Activated naive CD4-positive, alpha-beta T cell treated with anti-CD3 and anti-CD28 coated beads, Interleukin-2, amount 50 U/mL, for 24 hours (primary cell): ENCODE data around the gene EGLN3.
"Not testable (repeated sequence)": the region's sequence is repeated elsewhere in the genome, so short reads cannot be mapped to it uniquely, and the experiment has no call there.

Source experiments
- H3K27ac Mint-ChIP-seq: one replicate; pipeline ENCODE4 v1.8.0; 2021; ENCODE audit warnings: mild to moderate bottlenecking, mixed read lengths
- H3K27me3 Mint-ChIP-seq: one replicate; pipeline ENCODE4 v1.8.0; 2021; ENCODE audit warnings: mixed read lengths
- H3K36me3 Mint-ChIP-seq: one replicate; pipeline ENCODE4 v1.8.0; 2021; ENCODE audit warnings: mixed read lengths
- H3K4me1 Mint-ChIP-seq: one replicate; pipeline ENCODE4 v1.8.0; 2021; ENCODE audit warnings: mixed read lengths
- H3K4me3 Mint-ChIP-seq: one replicate; pipeline ENCODE4 v1.8.0; 2021; ENCODE audit warnings: mild to moderate bottlenecking, mixed read lengths
- H3K9me3 Mint-ChIP-seq: one replicate; pipeline ENCODE4 v1.8.0; 2021; ENCODE audit warnings: mixed read lengths

EGLN3 gene

DNA sequence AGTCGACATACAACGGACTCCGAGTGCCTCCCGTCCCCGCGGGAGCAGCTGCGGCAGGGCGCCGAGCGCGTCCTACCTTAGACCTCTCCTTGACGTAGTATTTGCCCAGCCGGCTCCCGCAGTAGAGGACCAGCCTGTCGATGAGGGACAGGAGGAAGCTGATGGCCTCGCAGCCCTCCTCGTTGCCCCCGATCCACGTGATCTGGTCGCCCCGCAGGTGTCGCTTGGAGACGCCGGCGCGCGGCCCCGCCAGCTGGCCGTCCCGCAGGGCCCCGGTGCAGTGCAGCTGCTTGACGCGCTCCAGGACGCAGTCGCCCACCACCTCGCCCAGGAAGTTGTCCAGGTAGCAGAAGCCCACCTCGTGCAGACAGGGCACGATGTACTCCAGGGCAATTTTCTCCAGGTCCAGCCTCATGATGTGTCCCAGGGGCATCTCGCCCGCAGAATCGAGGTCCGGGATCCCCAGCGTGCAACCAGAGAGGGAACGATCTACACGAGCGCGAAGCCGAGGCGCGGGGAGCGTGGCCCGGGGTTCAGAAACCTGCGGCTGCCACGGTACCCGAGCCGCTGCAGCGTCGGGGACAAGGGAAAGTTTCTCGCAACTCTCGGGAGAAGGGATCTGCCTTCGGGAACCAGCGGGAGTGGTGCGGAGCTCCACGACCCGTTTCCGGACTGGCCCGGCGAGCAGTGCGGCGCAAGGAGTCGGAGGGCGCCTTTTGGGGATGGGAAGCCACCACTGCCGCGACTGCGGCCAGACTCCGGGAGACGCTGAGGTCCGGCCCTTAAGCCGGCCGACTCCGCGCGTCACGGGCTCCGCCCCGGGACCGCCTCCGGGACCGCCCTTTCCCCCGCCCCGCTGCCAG lies at the start of gene EGLN3:
Gene EGLN3 (minus strand): TSS at position 755 of the 863 bp plus-strand sequence. CDS start 322 bp downstream, at position 433.
- Mint-ChIP-seq H3K36me3 (no peaks in the 10 kb centered on the region), H3K4me1 (peaks cover 30% of the 10 kb centered on the region), H3K27ac (no peak within 1 kb of the TSS), H3K4me3 (peak within 1 kb of the TSS; percentile 83), H3K9me3 (no peaks in the 10 kb centered on the region), H3K27me3 (peaks cover 21% of the 10 kb centered on the region)

DNA sequence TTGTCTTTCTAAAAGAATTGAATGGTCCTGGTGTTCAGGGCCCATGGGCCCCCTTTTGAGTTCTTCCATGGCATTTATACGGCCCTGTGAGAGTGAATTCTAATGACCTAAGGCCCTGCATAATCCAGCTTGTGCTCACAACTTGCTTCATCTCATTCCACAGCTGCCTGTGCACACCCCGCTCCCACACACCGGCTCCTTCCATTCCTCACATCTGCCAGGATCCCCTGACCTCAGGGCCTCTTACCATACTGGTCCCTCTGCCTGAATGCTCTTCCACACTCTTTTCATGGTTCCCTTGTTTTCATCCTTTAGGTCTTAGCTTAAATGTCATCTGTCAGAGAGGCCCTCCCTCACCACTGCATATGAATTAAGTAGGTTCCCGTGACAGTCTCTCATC lies 49.5 kb upstream of the EGLN3 start:
- Mint-ChIP-seq H3K27me3 (no peaks in the 10 kb centered on the region), H3K36me3 (peaks cover 4% of the 10 kb centered on the region), H3K9me3 (no peaks in the 10 kb centered on the region), H3K27ac (no peak overlapping the region), H3K4me1 (no peaks in the 10 kb centered on the region), H3K4me3 (no peak overlapping the region)

DNA sequence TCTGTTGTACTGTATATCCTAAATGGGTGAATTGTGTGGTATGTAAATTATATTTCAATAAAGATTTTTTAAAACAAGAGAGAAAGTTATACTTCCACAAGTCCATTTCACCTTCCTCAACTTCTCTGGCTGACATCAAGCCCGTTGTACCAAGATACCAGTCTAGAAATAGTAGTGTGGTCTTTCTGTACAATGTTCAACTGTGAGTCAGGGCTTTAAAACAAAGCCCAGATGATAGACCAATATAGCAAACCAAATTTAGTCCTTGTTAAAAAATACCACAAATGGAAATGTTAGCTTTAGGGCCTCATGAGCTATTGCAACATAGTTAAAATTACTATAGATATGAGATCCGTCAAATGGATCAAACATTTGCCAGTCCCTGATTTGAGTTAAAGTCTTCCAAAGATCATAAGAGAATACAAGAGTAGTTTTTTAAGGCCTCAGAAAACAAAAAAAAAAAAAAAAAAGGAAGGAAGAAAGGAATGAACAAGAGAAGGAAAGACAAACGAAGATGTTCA lies 49.0 kb upstream of the EGLN3 start:
- no peak overlapping the region for H3K27ac Mint-ChIP-seq
- no peak overlapping the region for H3K4me3 Mint-ChIP-seq
- H3K27me3 Mint-ChIP-seq: no peaks in the 10 kb centered on the region
- no peaks in the 10 kb centered on the region for H3K4me1 Mint-ChIP-seq
- no peaks in the 10 kb centered on the region for H3K9me3 Mint-ChIP-seq
- H3K36me3 Mint-ChIP-seq: peaks cover 4% of the 10 kb centered on the region

DNA sequence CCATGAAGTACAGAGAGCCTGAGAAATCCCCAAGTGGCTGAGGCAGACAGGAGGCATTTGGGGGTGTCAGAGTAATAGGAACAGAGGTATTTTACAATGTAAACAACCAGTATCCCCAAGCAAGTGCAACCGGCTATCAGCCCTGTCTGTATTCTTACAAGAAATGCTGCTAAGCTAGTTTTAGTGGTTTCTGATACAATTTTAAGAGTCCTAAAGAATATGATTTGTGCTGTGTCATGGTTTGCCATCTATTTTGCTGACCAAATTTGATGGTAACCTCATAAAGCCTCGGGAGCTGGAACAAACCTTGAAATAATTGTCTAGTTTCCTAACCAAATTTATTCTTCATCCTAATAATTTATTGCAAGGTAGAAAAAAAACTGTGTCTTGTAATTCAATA lies 46.7 kb upstream of the EGLN3 start:
- Mint-ChIP-seq H3K27me3 (no peaks in the 10 kb centered on the region), H3K9me3 (no peaks in the 10 kb centered on the region), H3K4me1 (no peaks in the 10 kb centered on the region), H3K27ac (no peak overlapping the region), H3K4me3 (no peak overlapping the region), H3K36me3 (peaks cover 4% of the 10 kb centered on the region)

DNA sequence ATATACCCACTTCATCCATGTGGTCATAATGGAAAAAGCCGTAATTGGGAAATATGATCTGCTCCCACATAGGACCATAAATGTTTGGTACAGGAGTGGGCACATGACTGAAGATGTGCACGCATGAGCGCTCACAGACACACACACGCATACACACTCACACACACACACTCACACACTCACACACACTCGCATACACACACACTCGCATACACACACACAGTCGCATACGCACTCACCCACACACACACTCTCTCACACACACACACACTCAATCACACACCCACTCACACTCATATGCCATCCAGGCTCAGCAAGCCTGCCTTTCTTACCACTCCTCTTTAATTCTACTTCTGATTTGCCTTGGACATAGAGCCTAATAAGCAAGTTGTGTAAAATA lies 45.6 kb upstream of the EGLN3 start:
- no peaks in the 10 kb centered on the region for H3K9me3 Mint-ChIP-seq
- H3K4me1 Mint-ChIP-seq: no peaks in the 10 kb centered on the region
- H3K27ac Mint-ChIP-seq: no peak overlapping the region
- peaks cover 4% of the 10 kb centered on the region for H3K36me3 Mint-ChIP-seq
- H3K27me3 Mint-ChIP-seq: no peaks in the 10 kb centered on the region
- H3K4me3 Mint-ChIP-seq: no peak overlapping the region

DNA sequence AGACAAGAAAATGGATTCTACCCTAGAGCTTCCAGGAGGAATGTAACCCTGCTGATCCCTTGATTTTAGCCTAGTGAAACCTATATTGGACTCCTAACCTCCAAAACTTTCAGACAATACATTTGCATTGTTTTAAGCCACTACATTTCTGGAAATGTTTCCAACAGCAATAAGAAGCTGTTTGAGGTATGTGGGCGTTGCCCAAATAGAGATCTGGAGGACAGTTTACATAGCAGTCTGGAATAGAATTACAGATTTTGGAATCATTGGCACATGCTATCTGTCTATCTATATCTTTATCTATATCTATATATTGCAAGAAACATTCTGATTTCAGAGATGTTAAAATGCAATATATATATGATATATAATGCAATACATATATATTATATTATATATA lies 42.4 kb upstream of the EGLN3 start:
- Mint-ChIP-seq H3K9me3 (no peaks in the 10 kb centered on the region), H3K27me3 (no peaks in the 10 kb centered on the region), H3K27ac (no peak overlapping the region), H3K4me1 (peaks cover 10% of the 10 kb centered on the region), H3K36me3 (peaks cover 9% of the 10 kb centered on the region), H3K4me3 (no peak overlapping the region)

DNA sequence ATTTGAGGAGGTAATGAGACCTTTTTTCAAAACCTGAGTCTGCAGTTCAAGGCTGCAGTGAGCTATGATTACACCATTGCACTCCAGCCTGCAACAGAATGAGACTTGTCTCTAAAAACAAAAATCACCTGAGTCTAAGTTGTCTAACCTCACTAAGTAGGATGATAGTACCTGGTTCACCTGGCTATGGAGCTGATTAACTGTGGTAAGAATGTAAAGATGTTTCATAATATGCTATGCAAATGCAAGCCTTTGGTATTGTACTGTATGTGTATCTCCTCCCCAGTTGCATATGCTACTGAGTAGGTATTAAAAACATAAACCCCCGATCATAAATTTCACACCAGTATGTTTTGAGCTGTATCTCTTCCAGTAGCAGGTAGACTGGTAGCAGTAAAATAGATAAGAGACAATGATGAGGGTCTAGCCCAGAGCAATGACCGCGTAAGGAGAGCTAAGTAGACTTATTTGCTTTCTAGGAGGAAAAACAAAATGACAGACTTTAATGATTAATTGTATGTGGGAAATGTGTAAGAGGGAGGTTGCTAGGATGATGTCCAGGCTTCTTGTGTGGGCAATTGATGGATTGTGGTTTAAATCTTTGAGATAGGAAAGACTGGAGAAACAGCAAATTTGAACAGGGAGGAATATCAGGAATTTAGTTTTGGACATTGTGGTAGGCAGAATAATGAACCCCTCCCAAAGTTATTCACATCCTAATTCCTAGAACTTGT lies 41.6 kb upstream of the EGLN3 start:
- Mint-ChIP-seq H3K4me1 (peaks cover 10% of the 10 kb centered on the region), H3K27me3 (no peaks in the 10 kb centered on the region), H3K27ac (no peak overlapping the region), H3K4me3 (no peak overlapping the region), H3K9me3 (no peaks in the 10 kb centered on the region), H3K36me3 (peaks cover 9% of the 10 kb centered on the region)

DNA sequence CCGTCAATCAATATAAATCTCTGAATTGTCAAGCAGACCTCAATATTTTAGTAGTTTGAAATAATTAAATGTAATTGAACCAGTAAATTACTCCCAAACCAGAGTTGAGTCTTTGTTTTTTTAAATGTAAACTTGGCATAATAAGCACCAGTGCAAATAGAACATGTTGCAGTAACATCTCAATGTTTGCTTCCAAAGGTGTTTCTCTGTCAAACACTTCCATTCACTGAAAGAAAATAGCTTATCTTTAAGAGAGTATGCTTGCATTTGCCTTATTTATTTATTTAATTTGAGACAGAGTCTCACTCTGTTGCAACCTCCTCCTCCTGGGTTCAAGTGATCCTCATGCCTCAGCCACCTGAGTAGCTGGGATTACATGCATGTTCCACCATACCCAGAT lies 39.9 kb upstream of the EGLN3 start:
- H3K9me3 Mint-ChIP-seq: no peaks in the 10 kb centered on the region
- no peak overlapping the region for H3K27ac Mint-ChIP-seq
- H3K4me3 Mint-ChIP-seq: no peak overlapping the region
- H3K36me3 Mint-ChIP-seq: peaks cover 6% of the 10 kb centered on the region
- no peaks in the 10 kb centered on the region for H3K27me3 Mint-ChIP-seq
- H3K4me1 Mint-ChIP-seq: peaks cover 10% of the 10 kb centered on the region

DNA sequence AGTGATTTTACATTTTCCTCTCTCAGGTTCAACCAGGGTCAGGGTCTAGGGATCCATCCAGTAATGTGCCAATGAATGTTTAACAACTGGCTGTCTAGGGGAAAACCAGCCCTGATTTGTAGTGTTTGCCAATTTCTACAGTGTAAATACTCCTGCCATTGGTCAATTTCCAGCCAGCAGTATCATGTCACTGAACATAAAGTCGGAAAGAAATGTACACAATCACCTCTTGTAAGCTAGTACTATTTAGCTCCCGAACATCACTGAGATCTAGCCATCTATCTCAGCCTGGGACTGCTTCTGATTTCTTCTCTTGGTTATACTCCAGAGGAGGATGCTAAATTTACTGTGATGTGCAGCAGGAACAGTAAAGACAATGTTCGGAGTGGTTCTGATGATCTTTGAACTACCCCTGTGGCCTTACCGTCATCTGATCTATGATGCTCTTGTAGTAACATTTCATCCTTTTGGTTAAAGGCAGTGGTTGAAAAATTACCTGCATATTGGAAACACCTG lies 36.7 kb upstream of the EGLN3 start:
- Mint-ChIP-seq H3K4me3 (no peak overlapping the region), H3K4me1 (peaks cover 10% of the 10 kb centered on the region), H3K36me3 (peaks cover 6% of the 10 kb centered on the region), H3K9me3 (no peaks in the 10 kb centered on the region), H3K27ac (no peak overlapping the region), H3K27me3 (no peaks in the 10 kb centered on the region)

DNA sequence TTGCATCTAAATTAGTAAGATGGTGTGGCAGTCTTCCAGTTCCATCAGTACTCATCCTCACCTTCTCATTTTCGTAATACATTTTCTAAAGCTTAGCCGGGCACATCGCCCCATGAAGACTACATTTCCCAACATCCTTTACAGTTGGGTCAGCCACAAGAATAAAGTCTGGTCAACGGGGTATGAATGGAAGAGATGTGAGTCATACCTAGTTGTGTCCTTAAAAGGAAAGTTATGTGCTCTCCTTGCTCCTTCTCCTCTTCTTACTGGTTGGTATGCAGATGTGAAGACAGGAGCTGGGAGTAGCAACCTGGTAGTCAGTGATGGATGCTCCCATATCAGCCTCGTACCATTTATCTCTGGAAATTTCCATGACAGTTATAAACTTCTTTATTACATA lies 35.9 kb upstream of the EGLN3 start:
- Mint-ChIP-seq H3K36me3 (peaks cover 6% of the 10 kb centered on the region), H3K4me3 (no peak overlapping the region), H3K9me3 (no peaks in the 10 kb centered on the region), H3K4me1 (peaks cover 10% of the 10 kb centered on the region), H3K27ac (no peak overlapping the region), H3K27me3 (no peaks in the 10 kb centered on the region)

DNA sequence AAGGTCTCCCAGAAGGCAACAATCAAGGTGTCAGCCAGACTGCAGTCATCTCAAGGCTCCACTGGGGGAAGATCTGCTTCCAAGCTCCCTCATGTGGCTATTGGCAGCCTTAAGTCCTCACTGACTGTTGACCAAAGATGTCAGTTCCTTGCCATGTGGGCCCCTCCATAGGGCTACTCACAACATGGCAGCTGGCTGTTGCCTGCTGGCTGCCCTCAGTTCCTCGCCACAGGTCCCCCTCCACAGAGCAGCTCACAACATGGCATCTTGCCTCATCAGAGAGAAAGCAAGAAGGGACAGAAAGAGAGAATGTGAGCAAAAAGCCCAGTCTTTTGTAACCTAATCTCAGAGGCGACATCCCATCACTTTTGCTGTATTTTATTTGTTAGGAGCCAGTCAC lies 34.4 kb upstream of the EGLN3 start:
- no peak overlapping the region for H3K4me3 Mint-ChIP-seq
- H3K4me1 Mint-ChIP-seq: peaks cover 5% of the 10 kb centered on the region
- peaks cover under 1% of the 10 kb centered on the region for H3K36me3 Mint-ChIP-seq
- no peak overlapping the region for H3K27ac Mint-ChIP-seq
- no peaks in the 10 kb centered on the region for H3K27me3 Mint-ChIP-seq
- no peaks in the 10 kb centered on the region for H3K9me3 Mint-ChIP-seq

DNA sequence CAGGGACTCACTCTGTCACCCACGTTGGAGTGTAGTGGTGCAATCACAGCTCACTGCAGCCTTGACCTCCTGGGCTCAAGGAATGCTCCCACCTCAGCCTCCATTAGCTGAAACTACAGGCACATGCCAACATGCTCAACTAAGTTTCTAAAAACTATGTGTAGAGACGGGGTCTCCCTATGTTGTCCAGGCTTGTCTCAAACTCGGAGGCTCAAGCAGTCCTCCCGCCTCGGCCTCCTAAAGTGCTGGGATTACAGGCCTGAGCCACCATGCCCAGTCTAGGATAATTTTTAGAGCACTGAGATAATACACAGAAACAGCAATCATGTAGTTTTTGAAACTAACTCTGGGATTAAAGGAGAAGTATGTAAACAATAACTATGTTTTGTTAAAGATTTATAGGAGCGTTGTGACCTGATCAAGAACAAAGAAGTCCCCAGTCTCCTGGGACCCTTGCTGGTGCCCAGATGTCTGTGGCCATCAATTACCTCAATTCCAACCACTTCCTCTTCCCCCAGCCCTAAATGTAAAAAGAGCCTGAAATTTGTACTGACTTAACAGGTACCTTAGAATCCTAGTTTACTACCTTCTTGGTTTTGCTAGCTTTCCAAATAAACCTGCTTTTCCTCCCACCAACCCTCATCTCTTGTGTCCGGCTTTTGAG lies 28.9 kb upstream of the EGLN3 start:
- no peak overlapping the region for H3K4me3 Mint-ChIP-seq
- H3K27ac Mint-ChIP-seq: no peak overlapping the region
- H3K4me1 Mint-ChIP-seq: peaks cover 5% of the 10 kb centered on the region
- no peaks in the 10 kb centered on the region for H3K27me3 Mint-ChIP-seq
- no peaks in the 10 kb centered on the region for H3K36me3 Mint-ChIP-seq
- no peaks in the 10 kb centered on the region for H3K9me3 Mint-ChIP-seq

DNA sequence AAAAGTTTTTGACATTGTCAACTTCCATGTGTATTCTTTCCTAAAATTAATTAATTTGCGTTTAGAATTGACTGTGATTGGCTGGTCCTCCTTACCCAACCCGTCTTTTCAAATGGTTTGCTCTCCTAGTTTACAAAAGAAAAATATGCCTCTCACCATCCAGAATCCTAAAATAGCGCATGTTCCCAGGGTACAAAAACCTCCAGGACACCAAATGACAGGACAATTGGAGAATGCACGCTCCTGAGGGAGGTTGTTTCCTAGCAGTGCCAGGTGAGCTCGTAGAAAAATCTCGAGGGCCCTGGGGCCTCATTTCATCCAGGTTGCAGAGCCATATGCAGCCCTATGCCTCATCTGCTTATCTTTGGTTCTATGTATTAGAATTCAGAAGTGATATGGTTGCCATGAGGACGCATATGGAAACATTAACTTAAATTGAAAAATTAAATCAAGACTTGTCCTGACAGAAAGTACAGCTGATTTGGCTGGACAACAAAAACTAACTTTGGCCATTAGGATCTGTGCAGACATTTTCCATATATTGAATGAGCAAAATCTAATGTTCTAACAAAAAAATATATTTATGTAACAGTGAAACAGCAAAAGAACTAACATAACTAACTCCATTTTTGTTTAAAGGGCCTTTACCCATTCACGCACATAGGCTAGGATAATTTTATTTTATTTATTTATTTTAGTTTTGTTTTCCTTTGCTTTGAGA lies 28.2 kb upstream of the EGLN3 start:
- Mint-ChIP-seq H3K27ac (no peak overlapping the region), H3K27me3 (no peaks in the 10 kb centered on the region), H3K36me3 (no peaks in the 10 kb centered on the region), H3K4me3 (no peak overlapping the region), H3K9me3 (no peaks in the 10 kb centered on the region), H3K4me1 (peaks cover 5% of the 10 kb centered on the region)

DNA sequence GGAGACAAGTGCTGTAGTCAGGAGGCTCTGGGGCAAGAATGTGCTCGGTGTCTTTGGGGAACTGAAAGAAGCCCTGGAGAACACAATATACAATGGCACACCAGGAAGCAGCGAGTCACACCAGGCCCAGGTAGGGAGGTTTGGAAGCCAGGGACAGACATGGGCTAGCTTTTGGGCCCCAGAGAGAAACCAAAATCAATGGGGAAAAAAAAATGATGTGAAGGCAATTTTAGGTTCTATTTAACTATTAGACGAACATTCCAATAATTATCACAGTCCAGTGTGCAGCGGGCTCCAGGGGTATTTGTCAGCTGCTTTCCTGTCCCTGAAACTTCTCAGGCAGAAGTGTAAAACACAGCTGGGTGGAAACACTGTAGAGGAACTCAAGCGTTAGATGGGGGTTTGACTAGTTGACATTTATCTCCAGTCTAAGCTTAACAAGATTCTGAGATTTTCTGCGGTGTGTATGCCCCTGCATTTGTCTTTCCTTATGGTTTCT lies 21.8 kb upstream of the EGLN3 start:
- Mint-ChIP-seq H3K4me1 (no peaks in the 10 kb centered on the region), H3K4me3 (no peak overlapping the region), H3K27ac (no peak overlapping the region), H3K27me3 (no peaks in the 10 kb centered on the region), H3K9me3 (peaks cover 12% of the 10 kb centered on the region), H3K36me3 (peaks cover 6% of the 10 kb centered on the region)

DNA sequence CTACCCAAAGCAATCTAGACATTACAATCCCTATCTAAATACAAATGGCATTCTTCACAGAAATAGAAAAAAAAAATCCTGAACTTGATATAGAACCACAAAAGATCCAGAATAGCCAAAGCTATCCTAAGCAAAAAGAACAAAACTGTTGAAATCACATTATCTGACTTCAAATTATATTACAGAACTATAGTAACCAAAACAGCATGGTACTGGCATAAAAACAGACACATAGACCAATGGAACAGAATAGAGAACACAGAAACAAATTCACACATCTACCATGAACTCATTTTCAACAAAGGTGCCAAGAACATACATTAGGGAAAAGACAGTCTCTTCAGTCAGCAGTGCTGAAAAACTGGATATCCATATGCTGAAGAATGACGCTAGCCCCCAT lies 19.0 kb upstream of the EGLN3 start:
- H3K4me1 Mint-ChIP-seq, H3K36me3 Mint-ChIP-seq, H3K4me3 Mint-ChIP-seq, H3K27me3 Mint-ChIP-seq, H3K27ac Mint-ChIP-seq: not testable (repeated sequence)
- H3K9me3 Mint-ChIP-seq: peaks cover 12% of the 10 kb centered on the region
